OCI-LY7 (cell line): ENCODE measurements around the gene IPO4. TPM values are rescaled to one million over a fixed set of nuclear protein-coding genes. Genes with fewer than 3 reads are reported as not detected.
A peak's percentile ranks its signal among the peaks of the same experiment; 100 is the strongest.

Experiments
- BruUV-seq: library from RNA; stranded (reverse); fragments of 400-500 nt; replicated peaks from 2 replicates; lab custom pipeline; 2021; lab: Mats Ljungman, UMichigan
- CTCF ChIA-PET: fragments of 300-600 bp; sonication (Branson Sonifier 250); formaldehyde crosslinking; loops from one replicate; lab custom pipeline; 2022; ENCODE audit warnings: antibody characterized with exemption; ENCODE audit not compliant: unreplicated experiment; lab: Charles Lee
- POLR2A ChIA-PET: fragments of 300-600 bp; sonication (Branson Sonifier 250); formaldehyde crosslinking; loops from one replicate; lab custom pipeline; 2022; ENCODE audit warnings: antibody characterized with exemption; lab: Charles Lee
- DNase-seq: peaks from one replicate; pipeline ENCODE4 v3.0.0-alpha.2; 2015; ENCODE audit warnings: low spot score
- H2AFZ ChIP-seq: fragments of 200-600 bp; sonication (generic), shearing (Covaris generic); 2 replicates; pipeline ENCODE4 v1.6.1; 2014; ENCODE audit warnings: mild to moderate bottlenecking, antibody characterized with exemption, low read length, moderate library complexity
- H3K27ac ChIP-seq: fragments of 200-600 bp; sonication (generic); 2 replicates; pipeline ENCODE4 v1.5.1; 2014; ENCODE audit warnings: mixed run types, low read depth, mild to moderate bottlenecking, moderate library complexity, low read length, inconsistent platforms; ENCODE audit not compliant: poor library complexity, severe bottlenecking
- H3K36me3 ChIP-seq: fragments of 200-600 bp; sonication (generic); 2 replicates; pipeline ENCODE4 v1.6.1; 2014; ENCODE audit warnings: mild to moderate bottlenecking, antibody characterized with exemption, low read length, moderate library complexity, mixed read lengths; ENCODE audit not compliant: insufficient read depth
- H3K4me1 ChIP-seq: fragments of 200-600 bp; sonication (generic); 2 replicates; pipeline ENCODE4 v1.5.1; 2014; ENCODE audit warnings: mild to moderate bottlenecking, low read length; ENCODE audit not compliant: insufficient read depth, poor library complexity, severe bottlenecking
- H3K4me2 ChIP-seq: fragments of 200-600 bp; sonication (generic); 2 replicates; pipeline ENCODE4 v1.6.1; 2014; ENCODE audit warnings: mild to moderate bottlenecking, low read length
- H3K4me3 ChIP-seq: fragments of 200-600 bp; sonication (generic); 2 replicates; pipeline ENCODE4 v1.5.1; 2014; ENCODE audit warnings: mild to moderate bottlenecking, low read depth, low read length; ENCODE audit not compliant: poor library complexity, severe bottlenecking
- H3K79me2 ChIP-seq: fragments of 200-600 bp; sonication (generic); 2 replicates; pipeline ENCODE4 v1.6.1; 2016; ENCODE audit warnings: low read depth, mild to moderate bottlenecking, low read length, moderate library complexity, mixed read lengths; ENCODE audit not compliant: insufficient read depth
- H3K9me2 ChIP-seq: fragments of 200-600 bp; sonication (generic); 2 replicates; pipeline ENCODE4 v1.6.1; 2016; ENCODE audit warnings: mild to moderate bottlenecking, low read length, mixed read lengths; ENCODE audit not compliant: insufficient read depth
- H3K9me3 ChIP-seq: fragments of 200-600 bp; sonication (generic); 2 replicates; pipeline ENCODE4 v1.6.1; 2014; ENCODE audit warnings: mild to moderate bottlenecking, mixed run types, low read length, mixed read lengths
- H4K20me1 ChIP-seq: fragments of 200-600 bp; sonication (generic); 2 replicates; pipeline ENCODE4 v1.6.1; 2014; ENCODE audit warnings: mild to moderate bottlenecking, antibody characterized with exemption, low read length, moderate library complexity, mixed read lengths; ENCODE audit not compliant: insufficient read depth
- CTCF ChIP-seq: fragments of 200-600 bp; sonication (generic); conservative IDR thresholded peaks from 2 replicates; pipeline ENCODE4 v1.5.1; 2014; ENCODE audit warnings: mild to moderate bottlenecking, antibody characterized with exemption, low read length, moderate library complexity, mixed read lengths
- EZH2phosphoT487 ChIP-seq: fragments of 200-600 bp; sonication (generic); IDR thresholded peaks from 2 replicates; pipeline ENCODE4 v1.6.1; 2018; ENCODE audit warnings: low read depth, borderline replicate concordance, mild to moderate bottlenecking, mixed run types, antibody characterized with exemption, low read length, moderate library complexity, mixed read lengths
- intact Hi-C: fragments of 100-400 bp; cut with micrococcal nuclease; formaldehyde crosslinking; loops from one replicate; pipeline ENCODE4 v1.10.0; 2022; ENCODE audit not compliant: unreplicated experiment
- total RNA-seq, 2 experiments: library from RNA; depleted of rRNA in 1 of 2; stranded (reverse); fragments of >200 nt in 1 of 2; shearing (Covaris generic) in 1 of 2; gene quantifications; 2 replicates each; pipeline ENCODE4 v1.2.3, GENCODE V29; 2014 to 2022

The IPO4 gene
- total RNA-seq, 2 experiments from 2014 or later = 53.1 to 59.2 TPM

- Histone ChIP-seq H3K4me1 (peaks cover 42% of the 10 kb centered on the region), H3K9me3 (no peaks in the 10 kb centered on the region), H3K79me2 (peaks cover 25% of the 10 kb centered on the region), H3K4me3 (peak overlapping the region; percentile 85), H3K9me2 (no peaks in the 10 kb centered on the region), H2AFZ (no peak overlapping the region), H3K27ac (no peak overlapping the region), H3K4me2 (peak overlapping the region; percentile 89), H4K20me1 (0 out of 2 replicates have a peak, but pooled peaks cover 6% of the 10 kb centered on the region), H3K36me3 (peaks cover 38% of the 10 kb centered on the region)
- no peak for TF ChIP-seq CTCF
- TF ChIP-seq EZH2phosphoT487 = no peak
- no TSS peak for BruUV-seq
- ChIA-PET POLR2A (interaction anchor here (1.1 to 4.1 kb wide), 4 partner anchors 21 to 44 kb away, joined by 3 to 43 read pairs (median 4); partner anchors contain the start of genes DCAF11, NRL and PCK2), CTCF (no interaction called here)
- no peak for DNase-seq
- intact Hi-C loops = no loop called here
Observed at GRCh38 chr14:24138396-24139271, 50.0 kb downstream of the IPO4 start.

DNA sequence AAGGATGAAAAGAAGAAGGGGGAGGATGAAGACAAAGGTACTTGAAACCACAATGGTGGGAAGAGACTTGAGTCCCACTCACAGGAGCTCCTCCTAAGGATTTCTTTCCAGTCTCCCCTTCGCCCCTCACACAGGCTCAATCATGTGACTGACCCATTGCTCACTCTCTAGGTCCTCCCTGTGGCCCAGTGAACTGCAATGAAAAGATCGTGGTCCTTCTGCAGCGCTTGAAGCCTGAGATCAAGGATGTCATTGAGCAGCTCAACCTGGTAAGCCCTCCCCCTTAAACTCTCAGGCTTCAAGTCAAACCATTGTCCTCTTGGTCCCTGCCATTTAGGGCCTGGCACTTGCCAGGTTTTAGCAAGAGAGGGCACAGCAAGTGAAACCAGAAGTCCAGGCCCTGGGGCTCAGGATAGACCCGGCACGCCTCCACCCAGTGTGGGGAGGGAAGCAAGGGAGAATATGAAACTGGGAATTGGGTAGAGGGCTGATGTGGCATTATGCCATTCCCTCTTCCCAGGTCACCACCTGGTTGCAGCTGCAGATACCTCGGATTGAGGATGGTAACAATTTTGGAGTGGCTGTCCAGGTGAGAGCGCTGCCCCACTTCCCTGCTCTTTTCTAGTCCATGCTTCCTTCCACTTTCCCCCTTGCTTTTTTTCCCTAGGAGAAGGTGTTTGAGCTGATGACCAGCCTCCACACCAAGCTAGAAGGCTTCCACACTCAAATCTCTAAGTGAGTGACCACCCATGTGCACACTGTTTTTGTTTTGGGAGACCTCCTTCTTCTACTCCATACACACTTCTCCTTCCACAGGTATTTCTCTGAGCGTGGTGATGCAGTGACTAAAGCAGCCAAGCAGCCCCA is 50.9 kb downstream of the IPO4 start:
- intact Hi-C loops = no loop called here
- peaks cover 29% of the 10 kb centered on the region for H3K36me3 ChIP-seq
- peaks cover 25% of the 10 kb centered on the region for H3K79me2 ChIP-seq
- H2AFZ ChIP-seq = no peak overlapping the region
- CTCF ChIA-PET = interaction anchor here (0.6 to 2.1 kb wide), 3 partner anchors 8 to 29 kb away, joined by 3 to 12 read pairs (median 4); partner anchors contain the start of genes DCAF11 and NRL
- no peaks in the 10 kb centered on the region for H3K9me2 ChIP-seq
- H3K9me3 ChIP-seq = no peaks in the 10 kb centered on the region
- POLR2A ChIA-PET = interaction anchor here (0.6 to 4.1 kb wide), 10 partner anchors 9 to 93 kb away, joined by 3 to 43 read pairs (median 4); partner anchors contain the start of genes DCAF11, IRF9, NRL and PCK2
- TF ChIP-seq EZH2phosphoT487 (no peak), CTCF (no peak)
- H3K27ac ChIP-seq = peak overlapping the region; percentile 46
- no peak for DNase-seq
- BruUV-seq = TSS peak; percentile 88
- peak overlapping the region; percentile 98 for H3K4me3 ChIP-seq
- peaks cover 42% of the 10 kb centered on the region for H3K4me1 ChIP-seq
- H3K4me2 ChIP-seq = peak overlapping the region; percentile 89
- 0 out of 2 replicates have a peak, but pooled peaks cover 6% of the 10 kb centered on the region for H4K20me1 ChIP-seq
